CD4-positive, alpha-beta T cell treated with Interleukin-15 for 4 hours (primary cell): ENCODE measurements around the gene SMYD3.
"Not testable (repeated sequence)": the region's sequence is repeated elsewhere in the genome, so short reads cannot be mapped to it uniquely, and the experiment has no call there.

ENCODE experiments used
- DNase-seq: peaks from one replicate; pipeline ENCODE4 v3.0.0-alpha.2; 2020; ENCODE audit warnings: low spot score

Gene SMYD3

DNA sequence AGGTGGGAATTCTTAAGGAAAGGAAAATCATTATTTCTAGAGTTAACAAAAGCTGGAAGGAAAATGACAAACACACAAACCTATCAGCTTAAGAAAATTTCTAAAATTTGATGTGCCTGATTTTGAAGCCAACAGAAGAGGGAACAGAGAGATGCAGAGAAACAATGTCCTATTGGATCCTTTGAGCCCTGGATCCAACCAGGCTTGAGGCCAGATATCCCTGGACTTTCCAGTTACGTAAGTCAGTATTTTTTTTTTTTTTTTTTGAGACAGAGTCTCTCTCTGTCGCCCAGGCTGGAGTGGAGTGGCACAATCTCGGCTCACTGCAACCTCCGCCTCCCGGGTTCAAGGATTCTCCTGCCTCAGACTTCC, 703.4 kb downstream of the SMYD3 start:
- DNase-seq: no peak

- DNase-seq: no peak
Measured at GRCh38 chr1:245802941-245803665, 704.0 kb downstream of the SMYD3 start.

DNA sequence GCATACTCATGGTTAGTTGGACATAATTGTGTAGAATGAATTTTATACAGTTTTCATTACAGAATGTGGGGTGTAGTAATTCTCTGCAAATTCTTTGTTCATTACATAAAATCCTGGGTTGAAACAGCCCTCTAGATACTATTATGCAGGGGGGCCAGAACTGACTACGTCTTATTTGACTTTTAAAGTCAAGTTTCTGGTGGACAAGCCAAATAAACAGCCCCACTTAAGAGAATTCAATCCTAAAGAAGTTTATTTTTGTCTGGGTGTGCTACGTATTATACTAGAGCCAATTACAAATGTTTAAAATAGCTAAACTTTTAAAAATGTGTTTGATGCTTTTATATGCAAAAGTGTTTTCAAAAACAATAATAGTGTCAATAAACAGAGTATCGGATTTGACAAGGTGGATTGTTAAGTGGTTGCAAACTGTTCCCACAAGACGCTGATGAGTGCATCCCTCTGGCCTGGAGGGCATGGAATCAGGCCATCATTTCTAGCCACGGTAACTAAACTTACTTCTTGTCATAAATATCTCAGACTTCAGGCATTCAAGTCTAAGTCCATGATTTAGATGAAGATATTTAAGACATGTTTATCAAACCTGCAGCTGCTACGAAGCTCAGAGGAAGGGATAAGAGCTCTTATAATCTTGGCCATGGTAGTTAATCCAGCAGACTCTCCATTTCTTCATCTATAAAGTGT, 706.0 kb downstream of the SMYD3 start:
- no peak for DNase-seq

DNA sequence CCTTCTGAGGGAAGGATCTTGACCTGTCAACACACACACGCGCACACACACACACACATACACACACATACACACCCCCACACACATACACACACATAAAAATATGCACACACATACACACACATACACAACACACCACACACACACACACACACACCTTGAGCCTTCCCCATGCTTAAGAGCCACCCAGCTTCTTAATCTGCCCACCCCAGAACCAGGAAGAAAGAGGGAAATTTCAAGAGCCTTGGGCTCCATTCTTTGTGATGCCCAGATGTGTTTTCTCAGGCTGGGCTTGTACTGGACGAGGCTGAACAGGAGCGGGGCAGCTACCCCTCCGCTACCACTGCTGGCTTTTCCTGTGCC, 708.7 kb downstream of the SMYD3 start:
- no peak for DNase-seq

DNA sequence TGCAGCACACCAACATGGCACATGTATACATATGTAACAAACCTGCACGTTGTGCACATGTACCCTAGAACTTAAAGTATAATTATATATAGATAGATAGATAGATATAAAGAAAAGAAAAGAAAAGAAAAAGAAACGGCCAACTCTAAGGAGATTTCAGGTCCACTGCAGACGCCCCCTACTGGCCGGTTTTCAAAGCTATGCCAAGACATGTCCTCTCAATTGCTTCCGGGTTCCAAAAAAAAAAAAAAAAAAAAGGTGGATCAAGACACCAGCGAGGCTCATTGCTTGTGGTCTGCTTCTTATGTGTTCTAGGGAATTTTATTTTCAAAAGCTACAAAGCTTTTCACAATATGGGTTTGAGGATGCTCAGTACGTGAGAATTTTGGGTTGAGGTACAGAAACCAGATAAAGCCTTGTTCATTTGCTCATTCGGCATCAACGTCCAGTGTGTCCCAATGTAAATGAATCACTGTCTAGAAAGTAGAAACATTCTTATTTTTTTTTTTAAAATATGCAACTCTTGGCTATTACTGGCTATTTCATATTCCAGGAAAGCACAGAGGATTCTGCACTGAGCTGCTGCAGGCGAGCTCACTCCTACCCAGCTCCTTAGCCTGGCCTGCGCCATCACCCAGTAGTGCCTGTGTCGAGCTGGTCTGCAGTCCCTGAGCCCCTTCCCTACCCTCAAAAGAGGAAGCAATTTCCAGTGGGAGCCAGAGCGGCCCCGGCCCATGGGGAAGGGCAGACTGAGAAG, 709.3 kb downstream of the SMYD3 start:
- DNase-seq: no peak

DNA sequence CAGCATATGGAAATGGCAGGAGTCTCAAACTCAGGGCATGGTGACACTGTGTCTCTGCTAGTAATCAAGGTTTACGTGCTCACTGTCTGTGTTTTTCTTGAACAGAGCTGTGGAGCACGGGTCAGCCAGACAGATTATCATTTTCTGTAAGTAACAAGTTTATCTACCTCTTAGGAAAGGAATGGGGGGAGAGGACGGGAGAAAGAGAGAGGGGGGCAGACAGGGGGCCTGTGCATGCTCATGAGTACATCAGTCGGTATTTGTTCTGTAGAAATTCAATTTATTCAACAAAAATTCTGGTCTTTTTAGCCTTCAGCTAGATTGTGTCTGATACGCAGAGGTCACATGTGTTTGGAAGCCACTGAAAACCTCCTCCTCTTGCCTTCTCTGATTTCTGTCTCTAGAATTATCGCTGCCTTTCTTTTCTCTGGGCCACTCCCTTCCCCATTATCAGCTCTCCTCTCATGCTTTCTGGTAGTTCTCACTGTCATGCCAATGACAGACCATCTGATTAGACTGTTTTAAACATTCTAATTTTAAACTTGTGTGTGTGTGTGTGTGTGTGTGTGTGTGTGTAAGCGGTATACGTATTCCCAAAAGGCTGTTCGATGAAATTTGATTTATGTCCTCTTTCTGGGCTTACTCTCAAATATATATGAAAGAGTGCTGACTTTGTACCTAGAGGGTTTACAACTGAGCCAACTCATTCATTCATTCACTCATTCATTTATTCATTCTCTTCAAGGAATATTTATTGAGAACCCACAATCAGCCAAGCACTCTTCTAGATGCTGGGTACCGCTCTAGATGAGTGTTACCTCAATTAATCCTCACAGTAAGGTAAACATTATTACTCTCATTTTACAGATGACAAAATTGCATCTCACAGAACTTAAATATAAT, 715.4 kb downstream of the SMYD3 start:
- no peak for DNase-seq

- DNase-seq: no peak
Measured at GRCh38 chr1:245790441-245790840, 716.6 kb downstream of the SMYD3 start.

GRCh38 chr1:245788886-245789285, 718.2 kb downstream of the SMYD3 start:
- no peak for DNase-seq

DNA sequence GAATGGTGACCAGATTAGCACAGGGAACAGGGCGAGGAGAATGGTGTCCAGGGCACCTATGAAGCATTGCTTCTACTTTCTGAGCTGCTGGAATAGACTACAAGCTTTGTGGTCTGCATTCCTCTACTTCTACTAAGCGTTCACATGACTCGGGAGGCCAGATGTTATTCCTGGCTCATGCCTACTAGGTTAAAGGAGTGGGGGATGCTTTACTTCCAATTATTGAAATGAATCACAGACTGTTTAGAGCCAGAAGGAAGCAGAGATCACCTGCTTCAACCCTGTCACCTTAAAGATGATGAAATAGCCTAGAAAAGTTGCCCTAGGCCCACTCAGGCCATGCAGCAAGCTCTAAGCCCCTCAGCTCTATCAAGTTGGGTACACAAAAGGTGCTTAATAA, 718.8 kb downstream of the SMYD3 start:
- DNase-seq: no peak

GRCh38 chr1:245786948-245787347, 720.1 kb downstream of the SMYD3 start:
- DNase-seq: no peak

DNA sequence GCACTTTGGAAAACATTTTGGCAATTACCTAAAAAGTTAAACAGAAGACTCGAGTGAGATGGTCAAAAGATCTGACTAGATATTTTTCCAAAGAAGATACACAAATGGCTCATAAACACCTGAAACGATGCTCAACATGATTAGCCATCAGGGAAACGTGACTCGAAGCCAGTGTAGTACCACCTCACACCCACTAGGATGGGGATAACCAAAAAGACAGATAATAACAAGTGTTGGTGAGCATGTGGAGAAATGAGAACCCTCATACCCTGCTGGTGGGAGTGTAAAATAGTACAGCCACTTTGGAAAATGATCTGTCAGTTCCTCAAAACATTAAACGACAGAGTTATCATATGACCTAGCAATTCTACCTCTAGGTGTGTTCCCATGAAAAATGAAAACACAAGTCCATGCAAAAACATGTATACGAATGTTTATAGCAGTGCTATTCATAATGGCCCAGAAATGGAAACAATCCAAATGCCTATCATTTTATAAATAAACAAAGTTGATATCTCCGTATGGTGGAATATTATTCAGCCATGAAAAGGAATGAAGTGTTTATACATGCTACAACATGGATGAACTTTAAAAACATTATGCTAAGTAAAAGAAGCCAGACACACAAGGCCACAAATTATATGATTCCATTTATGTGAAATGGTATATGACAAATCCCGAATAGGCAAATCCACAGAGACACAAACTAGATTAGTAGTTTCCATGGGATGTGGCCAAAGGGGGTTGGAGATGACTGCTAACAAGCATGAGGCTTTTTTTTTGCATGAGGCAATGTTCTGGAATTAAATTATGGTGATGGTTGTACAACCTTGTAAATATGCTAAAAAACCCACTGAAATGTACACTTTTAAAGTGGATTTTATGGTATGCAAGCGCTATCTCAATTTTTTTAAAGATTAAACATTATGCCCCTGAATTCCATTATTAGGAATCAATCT, 727.0 kb downstream of the SMYD3 start:
- no peak for DNase-seq

DNA sequence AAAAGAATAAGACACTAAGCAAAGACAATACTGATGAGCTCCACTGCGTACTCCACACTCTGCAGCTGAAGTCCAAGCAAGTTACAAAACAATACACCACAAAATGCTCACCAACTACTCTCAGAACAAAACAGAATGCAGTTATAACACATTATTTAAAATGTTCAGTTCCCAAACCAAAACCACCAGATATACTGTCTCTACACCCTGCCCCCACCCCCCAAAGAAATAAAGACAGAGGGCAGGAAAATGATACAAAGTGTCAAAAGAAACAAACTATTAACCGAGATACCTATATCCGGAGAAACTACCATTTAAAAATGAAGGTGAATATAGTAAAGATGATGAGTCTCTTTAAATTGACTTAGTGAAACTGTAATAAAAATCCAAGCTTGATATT, 729.3 kb downstream of the SMYD3 start:
- DNase-seq: no peak

- DNase-seq: no peak
Measured at GRCh38 chr1:245776694-245777332, 730.3 kb downstream of the SMYD3 start.

DNA sequence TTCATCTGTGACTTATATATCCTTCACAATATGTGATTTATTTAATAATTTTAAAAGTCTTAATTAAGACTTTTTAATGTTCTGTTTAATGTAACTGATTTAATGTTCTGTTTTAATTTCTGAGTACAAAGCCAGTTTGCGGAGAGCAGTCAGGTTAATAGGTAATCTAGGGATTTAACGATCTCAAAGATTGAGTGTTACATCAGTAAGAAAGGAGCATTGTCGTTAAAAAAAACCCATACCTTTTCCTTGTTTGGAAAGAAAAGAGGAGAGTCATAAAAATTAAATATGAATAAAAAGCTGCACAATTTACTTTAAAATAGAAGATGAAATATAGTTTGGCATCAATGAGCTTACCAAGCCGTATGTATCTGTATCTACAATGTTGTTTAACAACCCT, 730.9 kb downstream of the SMYD3 start:
- no peak for DNase-seq

GRCh38 chr1:245774931-245775330, 732.1 kb downstream of the SMYD3 start:
- DNase-seq: not testable (repeated sequence)

GRCh38 chr1:245774196-245774595, 732.9 kb downstream of the SMYD3 start:
- DNase-seq: no peak

- DNase-seq: no peak
Measured at GRCh38 chr1:245773344-245773743, 733.7 kb downstream of the SMYD3 start.

DNA sequence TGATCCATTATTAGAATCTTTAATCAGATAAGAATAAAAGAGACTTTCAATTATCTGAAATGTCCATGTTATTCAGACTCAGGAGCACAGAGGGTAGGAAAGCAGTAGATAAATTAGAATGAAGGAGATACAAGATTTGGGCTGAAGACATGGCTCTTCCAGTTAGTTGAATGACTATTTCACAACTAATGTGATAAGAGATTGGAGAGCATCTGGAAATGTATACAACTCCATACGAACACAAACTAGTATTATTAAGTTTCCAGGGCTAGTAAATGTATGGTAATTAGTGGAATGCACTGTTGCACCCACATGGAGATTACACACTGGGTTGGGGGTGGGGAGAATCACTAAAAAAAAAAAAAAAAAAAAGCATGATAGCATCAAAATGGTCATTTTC, 734.3 kb downstream of the SMYD3 start:
- DNase-seq: no peak

- DNase-seq: no peak
Measured at GRCh38 chr1:245772325-245772724, 734.8 kb downstream of the SMYD3 start.

- DNase-seq: no peak
Measured at GRCh38 chr1:245771511-245772281, 735.4 kb downstream of the SMYD3 start.
